Fibroblast of mammary gland (primary cell): ENCODE results near the gene XPR1.

Experiments
- DNase-seq: peaks from one replicate; pipeline ENCODE4 v3.0.0-alpha.2; 2010; ENCODE audit warnings: low read depth
- H3K4me3 ChIP-seq: 2 replicates; pipeline ENCODE4 v1.5.1; 2011; ENCODE audit warnings: low read depth, mild to moderate bottlenecking, low read length, moderate library complexity; ENCODE audit not compliant: control insufficient read depth
- CTCF ChIP-seq: conservative IDR thresholded peaks from 2 replicates; pipeline ENCODE4 v1.5.1; 2011; ENCODE audit warnings: low read depth, low read length, inconsistent platforms; ENCODE audit not compliant: control insufficient read depth, insufficient read depth

The XPR1 gene

GRCh38 chr1:180603223-180603849 lies 28.5 kb upstream of the XPR1 start:
- DNase-seq, result no peak
- no peak overlapping the region for H3K4me3 ChIP-seq
- TF ChIP-seq CTCF, result no peak

GRCh38 chr1:180603850-180604226 lies 28.0 kb upstream of the XPR1 start:
- no peak overlapping the region for H3K4me3 ChIP-seq
- no peak for DNase-seq
- TF ChIP-seq CTCF, result no peak

- no peak overlapping the region for H3K4me3 ChIP-seq
- no peak for TF ChIP-seq CTCF
- no peak for DNase-seq
Measured at GRCh38 chr1:180606155-180606554, 25.7 kb upstream of the XPR1 start.

GRCh38 chr1:180609643-180610555 lies 21.9 kb upstream of the XPR1 start:
- no peak overlapping the region for H3K4me3 ChIP-seq
- no peak for TF ChIP-seq CTCF
- peak; percentile 55 for DNase-seq

GRCh38 chr1:180610556-180611015 lies 21.2 kb upstream of the XPR1 start:
- DNase-seq, result no peak
- no peak for TF ChIP-seq CTCF
- no peak overlapping the region for H3K4me3 ChIP-seq

- no peak for TF ChIP-seq CTCF
Measured at GRCh38 chr1:180611016-180611930, 20.5 kb upstream of the XPR1 start.

More at GRCh38 chr1:180611016-180611930, 20.5 kb upstream of the XPR1 start:
- peak; percentile 59 for DNase-seq
- H3K4me3 ChIP-seq, result no peak overlapping the region
